Esophagus muscularis mucosa (tissue), 4 donors: ENCODE measurements around the gene PCBP3. TPM values are rescaled to one million over a fixed set of nuclear protein-coding genes. Genes with fewer than 3 reads are reported as not detected.
A peak's percentile ranks its signal among the peaks of the same experiment; 100 is the strongest.

Source experiments
- DNase-seq: peaks from one replicate; pipeline ENCODE4 v3.0.0-alpha.2; 2017; ENCODE audit errors: extremely low spot score
- H3K27ac ChIP-seq, 4 donors: fragments of 200-600 bp; sonication (generic); replicated peaks in 1 of 4; 1 replicate in 3 of 4; 2 replicates in 1 of 4; pipeline ENCODE4 v1.5.1; 2016 to 2019; ENCODE audit warnings: mild to moderate bottlenecking in 1 of 4
- H3K27me3 ChIP-seq, 4 donors: fragments of 200-600 bp; sonication (generic); one replicate each; pipeline versions ENCODE4 v1.5.1 to v1.6.0; 2016 to 2019
- H3K36me3 ChIP-seq, 4 donors: fragments of 200-600 bp; sonication (generic); one replicate each; pipeline ENCODE4 v1.5.1; 2016 to 2019
- H3K4me1 ChIP-seq, 4 donors: fragments of 200-600 bp; sonication (generic); one replicate each; pipeline ENCODE4 v1.5.1; 2016 to 2019
- H3K4me3 ChIP-seq, 4 donors: fragments of 200-600 bp; sonication (generic); 1 replicate in 2 of 4; 2 replicates in 2 of 4; pipeline ENCODE4 v1.5.1; 2016 to 2019; ENCODE audit warnings: mild to moderate bottlenecking in 4 of 4, moderate library complexity in 1 of 4
- H3K9me3 ChIP-seq, 4 donors: fragments of 200-600 bp; sonication (generic); 1 replicate in 3 of 4; 2 replicates in 1 of 4; pipeline ENCODE4 v1.5.1; 2016 to 2019
- EP300 ChIP-seq: sonication (generic); formaldehyde crosslinking; IDR thresholded peaks from one replicate; pipeline ENCODE4 v1.6.1; 2017; ENCODE audit warnings: antibody characterized with exemption
- POLR2A ChIP-seq: fragments of 450-650 bp; IDR thresholded peaks from one replicate; pipeline ENCODE4 v1.6.1; 2017; ENCODE audit warnings: antibody characterized with exemption, moderate library complexity, mild to moderate bottlenecking, low read depth
- POLR2AphosphoS5 ChIP-seq, 2 donors: sonication (generic); formaldehyde crosslinking; IDR thresholded peaks; one replicate each; pipeline ENCODE4 v1.6.1; 2017; ENCODE audit warnings: antibody characterized with exemption in 2 of 2
- WGBS: methylation state at CpG from one replicate; pipeline ENCODE4 v1.1.5; 2018; 5-methylcytosine and 5-hydroxymethylcytosine counted together
- intact Hi-C: fragments of 100-400 bp; cut with DNase I; formaldehyde crosslinking; loops from one replicate; pipeline ENCODE4 v1.15.1; 2023
- total RNA-seq, 4 donors: library from RNA; depleted of rRNA; stranded (reverse); fragments of >200 nt; gene quantifications; one replicate each; pipeline versions ENCODE4 v1.1.0 to v1.2.1, GENCODE V29; 2016
- TF ChIP-seq, protein P1 (sequence below), 3 experiments: fragments of 200-600 bp in 2 of 3; fragments of 450-650 bp in 1 of 3; sonication (generic) in 2 of 3; IDR thresholded peaks; one replicate each; pipeline ENCODE4 v1.5.1; 2017 to 2019; ENCODE audit warnings: antibody characterized with exemption in 3 of 3, mild to moderate bottlenecking in 2 of 3, moderate library complexity in 1 of 3

The PCBP3 gene
- total RNA-seq, 4 donors from 2014 or later: 7.5 to 9.2 (median 8.1) TPM

DNA sequence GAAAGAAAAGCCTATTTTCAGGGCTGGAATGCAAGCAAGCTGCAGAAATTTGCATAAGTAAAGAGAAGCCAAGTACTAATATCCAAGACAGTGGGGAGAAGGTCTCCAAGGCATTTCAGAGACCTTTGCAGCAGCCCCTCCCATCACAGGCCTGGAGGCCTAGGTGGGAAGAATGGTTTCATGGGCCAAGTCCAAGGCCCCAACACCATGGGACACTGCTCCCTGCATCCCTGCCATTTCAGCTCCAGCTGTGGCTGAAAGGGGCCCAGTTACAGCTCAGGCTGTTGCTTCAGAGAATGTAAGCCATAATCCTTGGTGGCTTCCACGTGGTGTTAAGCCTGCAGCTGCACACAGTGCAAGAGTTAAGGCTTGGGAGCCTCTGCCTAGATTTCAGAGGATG is 321.1 kb downstream of the PCBP3 start:
- Histone ChIP-seq H3K36me3 (no peaks in the 10 kb centered on the region), H3K4me3 (no peak overlapping the region), H3K27ac (no peak overlapping the region), H3K9me3 (peaks cover 0 to 7% (median 0%) of the 10 kb centered on the region in 4 donors), H3K4me1 (peaks cover 0 to 6% (median 4%) of the 10 kb centered on the region in 4 donors), H3K27me3 (no peaks in the 10 kb centered on the region)
- TF ChIP-seq POLR2AphosphoS5 (IDR thresholded peaks at IDR 0.05): no peak
- WGBS: 60% methylated on average over 1 of the region's 1 CpG
- intact Hi-C loops: no loop called here
- DNase-seq: no peak

DNA sequence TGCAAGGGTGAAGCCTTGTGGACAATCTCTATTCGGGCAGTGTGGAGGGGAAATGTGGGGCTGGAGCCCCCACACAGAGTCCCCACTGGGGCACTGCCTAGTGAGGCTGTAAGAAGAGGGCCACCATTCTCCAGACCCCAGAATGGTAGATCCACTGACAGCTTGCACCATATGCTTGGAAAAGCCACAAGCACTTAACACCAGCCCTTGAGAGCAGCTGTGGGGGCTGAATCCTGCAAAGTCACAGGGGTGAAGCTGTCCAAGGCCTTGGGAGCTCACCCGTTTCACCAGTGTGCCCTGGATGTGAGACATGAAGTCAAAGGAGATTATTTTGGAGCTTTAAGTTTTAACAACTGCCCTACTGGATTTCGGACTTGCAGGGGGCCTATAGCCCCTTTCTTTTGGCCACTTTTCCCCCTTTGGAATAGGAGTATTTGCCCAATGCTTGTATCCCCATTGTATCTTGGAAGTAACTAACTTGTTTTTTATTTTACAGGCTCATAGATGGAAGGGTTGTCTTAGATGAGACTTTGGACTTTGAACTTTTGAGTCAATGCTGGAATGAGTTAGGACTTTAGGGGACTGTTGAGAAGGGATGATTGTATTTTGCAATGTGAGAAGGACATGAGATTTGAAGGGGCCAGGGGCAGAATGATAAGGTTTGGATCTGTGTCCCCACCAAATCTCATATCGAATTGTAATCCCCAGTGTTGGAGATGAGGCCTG is 321.7 kb downstream of the PCBP3 start:
- TF ChIP-seq POLR2A: no peak
- no peak for TF ChIP-seq POLR2AphosphoS5 (IDR thresholded peaks at IDR 0.05)
- TF ChIP-seq, protein P1, sequence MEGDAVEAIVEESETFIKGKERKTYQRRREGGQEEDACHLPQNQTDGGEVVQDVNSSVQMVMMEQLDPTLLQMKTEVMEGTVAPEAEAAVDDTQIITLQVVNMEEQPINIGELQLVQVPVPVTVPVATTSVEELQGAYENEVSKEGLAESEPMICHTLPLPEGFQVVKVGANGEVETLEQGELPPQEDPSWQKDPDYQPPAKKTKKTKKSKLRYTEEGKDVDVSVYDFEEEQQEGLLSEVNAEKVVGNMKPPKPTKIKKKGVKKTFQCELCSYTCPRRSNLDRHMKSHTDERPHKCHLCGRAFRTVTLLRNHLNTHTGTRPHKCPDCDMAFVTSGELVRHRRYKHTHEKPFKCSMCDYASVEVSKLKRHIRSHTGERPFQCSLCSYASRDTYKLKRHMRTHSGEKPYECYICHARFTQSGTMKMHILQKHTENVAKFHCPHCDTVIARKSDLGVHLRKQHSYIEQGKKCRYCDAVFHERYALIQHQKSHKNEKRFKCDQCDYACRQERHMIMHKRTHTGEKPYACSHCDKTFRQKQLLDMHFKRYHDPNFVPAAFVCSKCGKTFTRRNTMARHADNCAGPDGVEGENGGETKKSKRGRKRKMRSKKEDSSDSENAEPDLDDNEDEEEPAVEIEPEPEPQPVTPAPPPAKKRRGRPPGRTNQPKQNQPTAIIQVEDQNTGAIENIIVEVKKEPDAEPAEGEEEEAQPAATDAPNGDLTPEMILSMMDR (IDR thresholded peaks at IDR 0.05): no peak
- TF ChIP-seq EP300: no peak
- no peaks in the 10 kb centered on the region for H3K36me3 ChIP-seq
- no peaks in the 10 kb centered on the region for H3K27me3 ChIP-seq
- 84% methylated on average over 4 of the region's 4 CpGs for WGBS
- H3K9me3 ChIP-seq: peaks cover 0 to 7% (median 0%) of the 10 kb centered on the region in 4 donors
- H3K4me1 ChIP-seq: peaks cover 1 to 4% (median 2%) of the 10 kb centered on the region in 4 donors
- no peak overlapping the region for H3K27ac ChIP-seq
- H3K4me3 ChIP-seq: no peak overlapping the region
- intact Hi-C loops: no loop called here
- no peak for DNase-seq

DNA sequence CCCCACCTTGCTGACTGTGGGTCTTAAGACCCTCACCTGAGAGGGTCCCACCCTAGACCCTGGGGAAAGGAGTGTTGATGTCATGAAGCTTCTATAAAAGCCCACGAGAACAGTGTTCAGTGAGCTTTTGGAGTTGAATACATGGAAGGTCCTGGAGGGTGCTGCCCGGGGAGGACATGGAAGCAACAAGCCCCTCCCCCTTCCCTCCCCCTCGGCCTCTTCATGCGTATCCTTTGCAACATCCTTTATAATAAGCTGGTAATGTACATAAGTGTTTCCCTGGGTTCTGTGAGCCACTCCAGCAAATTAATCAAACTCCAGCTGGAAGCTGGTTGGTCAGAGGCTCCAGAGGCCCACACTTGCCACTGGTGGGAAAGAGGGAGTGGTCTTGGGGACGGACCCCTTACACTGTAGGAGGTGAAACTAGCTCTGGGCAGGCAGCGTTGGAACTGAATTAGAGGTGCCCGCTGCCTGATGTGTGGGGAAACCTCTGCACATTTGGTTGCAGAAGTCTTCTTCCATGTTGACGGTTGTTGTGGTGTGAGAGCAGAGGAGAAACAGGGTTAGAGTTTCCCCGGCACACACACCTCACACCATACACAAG is 323.4 kb downstream of the PCBP3 start:
- Histone ChIP-seq H3K9me3 (peaks cover 0 to 7% (median 0%) of the 10 kb centered on the region in 4 donors), H3K27ac (no peak overlapping the region), H3K27me3 (no peaks in the 10 kb centered on the region), H3K36me3 (no peaks in the 10 kb centered on the region), H3K4me1 (peaks cover 17 to 21% (median 19%) of the 10 kb centered on the region in 4 donors), H3K4me3 (no peak overlapping the region)
- TF ChIP-seq, protein P1 (IDR thresholded peaks at IDR 0.05): no peak
- TF ChIP-seq POLR2A (no peak), POLR2AphosphoS5 (IDR thresholded peaks at IDR 0.05) (no peak), EP300 (no peak)
- DNase-seq: no peak
- intact Hi-C loops: no loop called here
- 81% methylated on average over 9 of the region's 9 CpGs for WGBS

DNA sequence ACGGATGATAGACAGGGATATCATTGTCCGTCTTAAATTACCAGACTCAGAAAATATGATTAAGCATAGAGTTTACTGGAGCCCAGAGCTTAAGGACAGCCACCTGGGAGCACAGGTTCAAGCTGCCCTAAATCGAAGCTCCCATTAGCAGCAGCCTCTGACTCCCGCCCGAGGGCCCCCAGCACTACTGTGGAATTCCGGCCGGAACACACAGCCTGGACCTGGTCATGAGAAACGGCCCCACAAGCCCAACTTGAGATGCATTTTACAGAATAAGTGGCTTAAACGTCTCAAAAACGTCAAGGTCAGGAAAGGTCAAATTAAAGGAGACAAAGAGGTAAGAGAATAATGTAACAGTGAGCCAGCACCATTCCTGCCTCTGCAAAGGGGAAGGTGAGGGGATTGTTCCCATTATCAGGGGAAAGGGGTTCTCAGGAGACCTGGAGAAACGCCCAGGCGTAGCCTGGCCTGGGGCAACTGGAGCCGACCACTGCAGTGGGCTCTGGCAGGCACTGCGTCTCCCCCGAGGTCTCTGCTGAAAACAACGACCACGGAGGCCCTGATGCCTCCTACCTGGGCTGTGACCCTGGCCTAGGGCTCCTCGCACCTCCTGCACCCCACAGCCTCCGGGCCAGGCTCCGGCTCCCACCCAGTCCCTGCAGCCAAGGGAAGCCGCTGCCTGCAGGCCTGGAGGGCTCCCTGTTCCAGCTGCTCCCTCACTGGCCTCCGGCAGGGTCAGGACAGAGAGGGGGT is 326.6 kb downstream of the PCBP3 start:
- no peaks in the 10 kb centered on the region for H3K36me3 ChIP-seq
- peak overlapping the region in 3 of 4 donors; percentile 96 to 99 (median 98) for H3K27ac ChIP-seq
- intact Hi-C loops: loop anchor here (2.0 to 10.0 kb wide), 2 partner anchors 259 to 355 kb away; partner anchors contain the start of genes C21orf58, LSS and PCNT
- TF ChIP-seq POLR2A: no peak
- no peak for TF ChIP-seq EP300
- no peak for TF ChIP-seq POLR2AphosphoS5 (IDR thresholded peaks at IDR 0.05)
- TF ChIP-seq, protein P1 (IDR thresholded peaks at IDR 0.05): no peak
- no peak overlapping the region for H3K4me3 ChIP-seq
- peaks cover 45 to 53% (median 50%) of the 10 kb centered on the region in 4 donors for H3K4me1 ChIP-seq
- no peaks in the 10 kb centered on the region for H3K27me3 ChIP-seq
- DNase-seq: no peak
- WGBS: 69% methylated on average over 21 of the region's 22 CpGs
- no peaks in the 10 kb centered on the region for H3K9me3 ChIP-seq
